Activated CD8-positive, alpha-beta memory T cell treated with anti-CD3 and anti-CD28 coated beads for 1 hour (primary cell): ENCODE results near the gene WDR54.
"Not testable (repeated sequence)": the region's sequence is repeated elsewhere in the genome, so short reads cannot be mapped to it uniquely, and the experiment has no call there.

Experiments
- DNase-seq, 2 donors: peaks; one replicate each; pipeline ENCODE4 v3.0.0-alpha.2; 2020; ENCODE audit warnings: low read depth in 1 of 2; ENCODE audit errors: extremely low read depth in 1 of 2

The WDR54 gene

GRCh38 chr2:74401891-74402290 is 19.6 kb upstream of the WDR54 start:
- DNase-seq: no peak

- DNase-seq: no peak
Measured at GRCh38 chr2:74406035-74406434, 15.5 kb upstream of the WDR54 start.

- DNase-seq: no peak
Measured at GRCh38 chr2:74407682-74408081, 13.8 kb upstream of the WDR54 start.

- no peak for DNase-seq
Measured at GRCh38 chr2:74413001-74413698, 8.4 kb upstream of the WDR54 start.

- DNase-seq: no peak
Measured at GRCh38 chr2:74414441-74414840, 7.1 kb upstream of the WDR54 start.

- no peak for DNase-seq
Measured at GRCh38 chr2:74414881-74415761, 6.4 kb upstream of the WDR54 start.

- no peak for DNase-seq
Measured at GRCh38 chr2:74415762-74416395, 5.7 kb upstream of the WDR54 start.

- no peak for DNase-seq
Measured at GRCh38 chr2:74416778-74417177, 4.8 kb upstream of the WDR54 start.

GRCh38 chr2:74417197-74417596 is 4.3 kb upstream of the WDR54 start:
- DNase-seq: no peak

- no peak for DNase-seq
Measured at GRCh38 chr2:74417763-74418162, 3.8 kb upstream of the WDR54 start.

GRCh38 chr2:74418312-74418711 is 3.2 kb upstream of the WDR54 start:
- no peak for DNase-seq

- DNase-seq: no peak
Measured at GRCh38 chr2:74419345-74419744, 2.2 kb upstream of the WDR54 start.

GRCh38 chr2:74420006-74420405 is 1.5 kb upstream of the WDR54 start:
- DNase-seq: no peak

- not testable (repeated sequence) for DNase-seq
Measured at GRCh38 chr2:74420443-74421103, 957 bp upstream of the WDR54 start.

GRCh38 chr2:74423231-74424095 is 1.9 kb downstream of the WDR54 start:
- DNase-seq: no peak

- no peak for DNase-seq
Measured at GRCh38 chr2:74424139-74424992, 2.8 kb downstream of the WDR54 start.

GRCh38 chr2:74424995-74425406 is 3.5 kb downstream of the WDR54 start:
- no peak for DNase-seq

GRCh38 chr2:74425523-74425922 is 4.0 kb downstream of the WDR54 start:
- no peak for DNase-seq

GRCh38 chr2:74426181-74426758 is 4.7 kb downstream of the WDR54 start:
- no peak for DNase-seq
